GM21360 (cell line): ENCODE results near the gene CUL7.
"Not testable (repeated sequence)": the region's sequence is repeated elsewhere in the genome, so short reads cannot be mapped to it uniquely, and the experiment has no call there.

ENCODE experiments used
- ATAC-seq: cut with Tn5 transposase; IDR thresholded peaks from one replicate; pipeline ENCODE4 v1.9.1; 2021; ENCODE audit warnings: mild to moderate bottlenecking, moderate library complexity; ENCODE audit not compliant: unreplicated experiment

Gene CUL7

GRCh38 chr6:43050981-43051380 lies 2.7 kb downstream of the CUL7 start:
- ATAC-seq, result no peak

GRCh38 chr6:43047998-43048397 lies 5.7 kb downstream of the CUL7 start:
- no peak for ATAC-seq

- no peak for ATAC-seq
Observed at GRCh38 chr6:43045371-43045930, 8.2 kb downstream of the CUL7 start.

DNA sequence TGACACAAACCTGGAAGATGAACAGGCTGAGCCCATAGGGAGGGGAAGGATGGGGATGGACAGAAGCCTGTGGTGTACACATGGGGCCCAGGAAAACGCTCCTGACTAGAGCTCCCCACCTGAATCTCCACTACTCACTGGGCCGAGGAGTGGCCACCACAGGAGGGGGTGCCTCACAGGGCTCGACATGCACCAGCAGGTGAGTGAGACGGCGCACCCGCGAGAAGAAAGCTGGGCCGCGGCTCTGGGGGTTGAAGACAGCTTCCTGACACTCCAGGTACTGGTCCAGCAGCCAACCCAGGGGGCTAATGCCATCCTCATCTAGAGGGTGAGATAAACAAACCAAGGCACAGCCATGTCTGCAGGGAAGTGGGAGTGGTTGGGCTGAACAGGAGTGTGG lies 10.3 kb downstream of the CUL7 start:
- ATAC-seq, result no peak

- not testable (repeated sequence) for ATAC-seq
Observed at GRCh38 chr6:43041475-43041874, 12.2 kb downstream of the CUL7 start.

- ATAC-seq, result no peak
Observed at GRCh38 chr6:43040542-43041257, 13.0 kb downstream of the CUL7 start.

GRCh38 chr6:43038727-43039126 lies 14.9 kb downstream of the CUL7 start:
- no peak for ATAC-seq

- ATAC-seq, result no peak
Observed at GRCh38 chr6:43037706-43038105, 15.9 kb downstream of the CUL7 start.

GRCh38 chr6:43037197-43037596 lies 16.5 kb downstream of the CUL7 start:
- no peak for ATAC-seq

DNA sequence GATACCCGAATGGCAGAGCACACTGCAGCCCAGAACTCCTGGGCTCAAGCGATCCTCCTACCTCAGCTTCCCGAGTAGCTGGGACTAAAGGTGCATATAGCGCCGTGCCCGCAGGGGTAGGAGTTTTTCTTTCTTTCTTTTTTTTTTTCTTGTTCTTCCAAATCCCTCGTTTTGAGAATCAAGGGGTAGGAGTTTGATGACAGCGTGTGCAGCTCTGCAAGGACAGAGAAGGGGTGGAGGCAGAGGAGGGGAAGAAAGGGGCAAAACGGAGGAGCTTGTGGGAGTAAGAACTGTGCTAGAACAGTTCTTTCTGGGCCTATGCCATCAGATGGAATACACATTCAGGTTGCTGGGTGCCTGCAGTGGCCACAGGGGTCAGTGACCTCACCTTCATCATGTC lies 16.9 kb downstream of the CUL7 start:
- ATAC-seq, result no peak

- no peak for ATAC-seq
Observed at GRCh38 chr6:43035495-43036194, 18.0 kb downstream of the CUL7 start.

DNA sequence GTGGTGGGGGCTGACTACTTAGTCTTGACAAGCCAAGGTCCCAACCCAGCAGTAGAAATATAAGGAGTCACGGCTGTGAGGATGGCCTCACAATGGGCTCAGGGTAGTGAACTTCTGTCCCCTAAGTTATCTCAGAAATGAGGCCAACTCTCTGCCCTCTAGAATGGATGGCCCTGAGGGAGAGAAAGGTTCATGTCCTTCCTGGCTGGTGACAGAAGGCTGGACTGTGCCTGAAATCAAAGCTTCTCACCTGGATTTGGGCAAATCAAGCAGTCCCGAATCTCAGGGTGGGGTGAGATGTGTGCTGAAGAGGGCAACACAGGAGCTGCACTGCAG lies 19.5 kb downstream of the CUL7 start:
- ATAC-seq, result no peak

DNA sequence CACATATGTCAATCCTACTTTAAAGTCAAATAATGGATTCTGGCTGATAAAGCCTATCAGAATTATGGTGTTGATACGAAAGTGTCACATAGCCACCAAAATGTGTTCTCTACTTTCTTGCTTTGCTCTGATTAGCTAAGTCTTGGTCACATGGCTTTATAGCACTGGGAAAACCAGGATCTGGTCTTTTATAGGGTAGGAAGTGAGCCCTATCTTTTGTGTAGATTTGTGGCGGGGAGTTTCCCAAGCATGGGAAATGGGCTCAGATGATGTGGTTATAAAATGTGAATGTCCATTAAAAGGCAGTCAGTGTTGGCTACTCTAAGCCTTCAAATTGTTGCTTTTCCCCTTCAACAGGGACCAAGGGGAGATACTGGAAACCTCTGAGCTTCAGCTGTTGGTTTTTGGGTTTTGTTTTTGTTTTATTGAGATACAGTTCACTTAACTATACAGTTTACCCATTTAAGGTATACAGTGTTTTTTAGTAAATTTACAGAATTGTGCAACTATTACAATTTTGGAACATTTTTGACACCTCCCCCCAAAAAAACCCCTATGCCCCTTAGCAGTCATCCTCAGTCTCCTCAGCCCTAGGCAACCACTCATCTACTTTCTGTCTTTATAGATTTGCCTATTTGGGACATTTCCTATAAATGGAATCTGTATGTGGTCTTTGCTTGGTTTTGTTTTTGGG lies 20.0 kb downstream of the CUL7 start:
- no peak for ATAC-seq

DNA sequence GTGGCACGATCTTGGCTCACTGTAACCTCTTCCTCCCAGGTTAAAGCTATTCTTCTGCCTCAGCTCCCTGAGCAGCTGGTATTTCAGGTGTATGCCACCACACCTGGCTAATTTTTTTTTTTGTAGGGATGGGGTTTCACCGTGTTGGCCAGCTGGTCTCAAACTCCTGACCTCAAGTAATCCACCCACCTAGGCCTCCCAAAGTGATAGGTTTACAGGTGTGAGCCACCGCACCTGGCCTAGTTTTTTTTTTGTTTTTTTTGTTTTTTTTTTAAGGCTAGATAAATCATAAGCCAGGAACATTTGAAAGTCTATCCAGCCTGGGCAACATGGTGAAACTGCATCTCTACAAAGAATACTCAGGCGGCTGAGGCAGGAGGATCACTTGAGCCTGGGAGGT lies 21.3 kb downstream of the CUL7 start:
- ATAC-seq, result no peak

DNA sequence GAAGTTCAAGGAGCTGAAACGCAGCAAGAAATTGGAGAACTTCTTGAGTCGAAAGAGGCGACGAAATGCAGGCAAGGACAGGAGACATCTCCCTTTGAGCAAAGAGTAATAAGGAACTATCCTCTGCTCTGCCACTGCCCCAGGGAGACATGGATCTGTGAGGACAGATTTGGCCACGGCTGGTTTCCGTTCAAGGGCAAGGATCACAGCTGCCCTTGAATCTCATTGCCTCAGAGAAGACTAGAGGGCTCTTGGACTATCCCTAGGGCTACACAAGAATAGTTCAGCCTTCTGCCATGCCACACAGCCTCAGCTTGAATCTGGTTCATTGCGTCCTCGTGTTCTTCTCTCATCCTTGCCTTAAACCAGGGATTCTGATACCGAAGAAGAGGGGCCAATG lies 24.5 kb downstream of the CUL7 start:
- ATAC-seq, result no peak

GRCh38 chr6:43026365-43026764 lies 27.3 kb downstream of the CUL7 start:
- no peak for ATAC-seq

- ATAC-seq, result no peak
Observed at GRCh38 chr6:43024436-43024835, 29.2 kb downstream of the CUL7 start.

DNA sequence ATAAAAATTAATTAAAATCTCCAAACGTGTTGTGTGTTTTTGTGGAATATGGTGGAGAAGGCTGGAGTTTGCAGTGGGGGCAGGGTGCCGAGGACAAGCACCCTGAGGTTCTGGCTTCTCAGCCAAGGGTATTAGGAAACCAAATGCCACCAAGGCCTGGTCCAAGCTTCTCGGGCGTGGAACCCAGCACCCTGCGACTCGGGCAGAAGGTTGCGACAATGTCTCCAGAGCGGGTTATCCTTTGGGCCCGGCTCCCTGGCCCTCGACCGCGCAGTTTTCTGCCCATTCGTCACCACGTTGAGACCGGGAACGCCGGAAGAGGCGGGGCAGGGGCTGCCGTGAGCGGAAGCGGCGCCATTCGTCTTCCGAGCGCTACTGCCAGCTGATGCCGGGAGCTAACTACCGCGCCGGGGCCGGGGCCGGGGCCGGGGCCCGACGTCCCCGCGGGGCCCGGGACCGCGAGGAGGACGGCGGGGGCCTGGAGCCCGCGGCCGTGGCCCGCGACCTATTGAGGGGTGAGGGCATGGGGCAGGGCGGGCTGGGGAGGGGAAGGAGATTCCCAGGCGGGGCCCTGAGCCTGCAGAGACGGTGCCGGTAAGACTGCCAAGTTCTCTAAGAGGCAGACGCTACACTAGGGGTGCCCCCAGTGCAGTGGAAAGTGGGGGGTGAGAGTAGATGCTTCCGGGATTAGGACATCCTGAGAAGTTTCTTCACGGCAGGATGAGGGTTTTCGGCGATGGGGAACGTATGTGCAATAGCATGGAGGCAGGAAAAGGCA lies 32.2 kb downstream of the CUL7 start, which contains the start of gene RRP36:
Gene RRP36 (plus strand): TSS at position 354 of the 778 bp plus-strand sequence. CDS start 32 bp downstream, at position 386.
- no peak for ATAC-seq

DNA sequence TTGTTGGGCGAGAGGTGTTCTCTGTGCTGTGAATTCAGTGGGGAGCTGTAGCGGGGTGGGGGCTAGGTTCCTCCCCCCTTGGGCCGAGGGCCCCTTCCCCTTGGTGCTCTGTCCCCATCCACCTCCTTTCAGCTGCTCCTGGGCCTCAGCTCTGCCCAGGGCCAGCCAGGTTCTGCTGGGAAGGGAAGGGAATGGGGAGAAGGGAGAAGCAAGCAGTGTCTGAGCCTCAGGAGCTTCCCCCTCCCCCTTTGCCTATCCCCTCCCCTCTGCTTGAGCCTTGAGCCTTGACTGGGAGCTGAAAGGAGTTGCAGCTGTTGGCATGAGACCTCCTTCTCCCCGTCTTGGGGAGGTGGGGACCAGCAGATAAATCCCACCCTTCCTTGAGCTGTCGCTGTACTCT lies 32.8 kb downstream of the CUL7 start:
- ATAC-seq, result no peak

- no peak for ATAC-seq
Observed at GRCh38 chr6:43020052-43020705, 33.5 kb downstream of the CUL7 start.
